Brain microvascular endothelial cell (primary cell): ENCODE data around the gene MED28.

Source experiments
- DNase-seq: peaks from one replicate; pipeline ENCODE4 v3.0.0-alpha.2; 2020
- H3K27ac ChIP-seq: fragments of 250-450 bp; sonication (Bioruptor Pico); 2 replicates; pipeline ENCODE4 v1.5.1; 2020; ENCODE audit warnings: mild to moderate bottlenecking, moderate library complexity
- H3K27me3 ChIP-seq: fragments of 250-450 bp; sonication (Bioruptor Pico); replicated peaks from 2 replicates; pipeline ENCODE4 v1.5.1; 2020; ENCODE audit warnings: mild to moderate bottlenecking
- H3K36me3 ChIP-seq: fragments of 250-450 bp; sonication (Bioruptor Pico); replicated peaks from 2 replicates; pipeline ENCODE4 v1.5.1; 2020; ENCODE audit warnings: mild to moderate bottlenecking
- H3K4me3 ChIP-seq: 2 replicates; pipeline ENCODE4 v1.5.1; 2011; ENCODE audit warnings: low read depth, mild to moderate bottlenecking, control low read depth, low read length, moderate library complexity
- in situ Hi-C: cut with HindIII; loops from 2 replicates; pipeline ENCODE4 v1.10.0; 2017; ENCODE audit warnings: low sequenced_read_pairs, low pct_ligation_motif_present
- TF ChIP-seq, protein P1 (sequence below): IDR thresholded peaks from 2 replicates; pipeline ENCODE4 v1.5.1; 2011; ENCODE audit warnings: low read depth, mild to moderate bottlenecking, moderate library complexity, low read length, control low read depth, inconsistent platforms; ENCODE audit errors: missing control alignments

MED28 gene

DNA sequence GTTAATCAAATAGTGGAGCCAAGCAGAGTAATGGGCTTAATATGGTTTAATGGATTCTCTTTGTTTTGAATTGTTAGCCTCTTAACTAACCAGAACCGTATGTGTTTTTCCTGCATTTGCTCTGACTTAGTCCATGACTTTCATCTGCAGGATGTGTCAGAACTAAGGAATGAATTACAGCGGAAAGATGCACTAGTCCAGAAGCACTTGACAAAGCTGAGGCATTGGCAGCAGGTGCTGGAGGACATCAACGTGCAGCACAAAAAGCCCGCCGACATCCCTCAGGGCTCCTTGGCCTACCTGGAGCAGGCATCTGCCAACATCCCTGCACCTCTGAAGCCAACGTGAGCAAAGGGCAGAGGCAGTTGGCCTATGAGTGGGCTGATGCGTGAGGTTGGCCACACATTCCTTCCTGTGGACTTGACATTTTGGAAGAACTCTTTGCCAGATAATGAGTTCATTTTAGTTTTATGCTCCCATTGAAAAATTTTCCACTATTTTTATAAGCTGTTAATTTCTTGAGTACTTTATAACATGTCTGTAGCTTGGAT, 9.1 kb downstream of the MED28 start:
- DNase-seq, result no peak
- TF ChIP-seq, protein P1, sequence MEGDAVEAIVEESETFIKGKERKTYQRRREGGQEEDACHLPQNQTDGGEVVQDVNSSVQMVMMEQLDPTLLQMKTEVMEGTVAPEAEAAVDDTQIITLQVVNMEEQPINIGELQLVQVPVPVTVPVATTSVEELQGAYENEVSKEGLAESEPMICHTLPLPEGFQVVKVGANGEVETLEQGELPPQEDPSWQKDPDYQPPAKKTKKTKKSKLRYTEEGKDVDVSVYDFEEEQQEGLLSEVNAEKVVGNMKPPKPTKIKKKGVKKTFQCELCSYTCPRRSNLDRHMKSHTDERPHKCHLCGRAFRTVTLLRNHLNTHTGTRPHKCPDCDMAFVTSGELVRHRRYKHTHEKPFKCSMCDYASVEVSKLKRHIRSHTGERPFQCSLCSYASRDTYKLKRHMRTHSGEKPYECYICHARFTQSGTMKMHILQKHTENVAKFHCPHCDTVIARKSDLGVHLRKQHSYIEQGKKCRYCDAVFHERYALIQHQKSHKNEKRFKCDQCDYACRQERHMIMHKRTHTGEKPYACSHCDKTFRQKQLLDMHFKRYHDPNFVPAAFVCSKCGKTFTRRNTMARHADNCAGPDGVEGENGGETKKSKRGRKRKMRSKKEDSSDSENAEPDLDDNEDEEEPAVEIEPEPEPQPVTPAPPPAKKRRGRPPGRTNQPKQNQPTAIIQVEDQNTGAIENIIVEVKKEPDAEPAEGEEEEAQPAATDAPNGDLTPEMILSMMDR, result no peak
- in situ Hi-C loops, result no loop called here
- H3K4me3 ChIP-seq, result no peak overlapping the region
- no peaks in the 10 kb centered on the region for H3K27me3 ChIP-seq
- no peak overlapping the region for H3K27ac ChIP-seq
- peaks cover 83% of the 10 kb centered on the region for H3K36me3 ChIP-seq

DNA sequence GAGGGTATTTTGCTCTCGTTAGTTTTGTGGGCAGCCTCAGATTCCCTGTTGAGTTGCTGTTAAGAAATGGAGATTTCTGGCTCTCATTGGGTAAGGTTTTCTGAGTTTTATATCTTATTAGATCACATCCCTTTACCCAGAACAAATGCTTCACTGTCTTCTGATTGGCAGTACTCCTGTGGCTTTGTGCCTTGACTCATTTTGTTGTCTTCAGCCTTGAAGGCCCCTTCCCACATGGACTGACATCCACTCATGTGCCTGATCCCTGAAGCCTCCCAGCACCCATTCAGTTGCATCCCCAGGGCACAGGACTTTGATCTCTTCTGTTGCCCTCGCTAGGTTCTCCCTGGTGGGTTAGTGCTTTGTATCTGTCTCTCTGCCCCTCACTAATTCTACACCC, 10.4 kb downstream of the MED28 start:
- in situ Hi-C loops, result no loop called here
- TF ChIP-seq, protein P1, result no peak
- no peak for DNase-seq
- H3K27me3 ChIP-seq, result no peaks in the 10 kb centered on the region
- no peak overlapping the region for H3K4me3 ChIP-seq
- peaks cover 91% of the 10 kb centered on the region for H3K36me3 ChIP-seq
- H3K27ac ChIP-seq, result no peak overlapping the region

DNA sequence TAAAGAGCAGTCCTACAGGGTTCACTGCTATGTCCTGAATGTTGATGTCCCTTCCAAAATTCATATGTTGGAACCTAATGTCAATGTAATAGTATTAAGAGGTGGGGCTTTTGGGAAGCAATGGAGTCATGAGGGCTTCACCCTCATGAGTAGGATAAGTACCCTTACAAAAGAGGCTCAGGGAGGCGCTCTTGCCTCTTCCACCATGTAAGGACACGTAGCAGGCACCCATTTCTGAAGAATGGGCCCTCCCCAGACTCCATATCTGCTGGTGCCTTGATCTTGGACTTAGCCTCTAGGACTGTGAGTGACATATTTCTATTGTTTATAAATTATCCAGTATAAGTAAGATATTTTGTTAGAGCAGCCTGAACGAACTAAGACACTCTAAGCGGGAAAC, 15.8 kb downstream of the MED28 start:
- no peak overlapping the region for H3K4me3 ChIP-seq
- no peaks in the 10 kb centered on the region for H3K27me3 ChIP-seq
- peaks cover 69% of the 10 kb centered on the region for H3K36me3 ChIP-seq
- TF ChIP-seq, protein P1, result no peak
- DNase-seq, result no peak
- in situ Hi-C loops, result no loop called here
- no peak overlapping the region for H3K27ac ChIP-seq

DNA sequence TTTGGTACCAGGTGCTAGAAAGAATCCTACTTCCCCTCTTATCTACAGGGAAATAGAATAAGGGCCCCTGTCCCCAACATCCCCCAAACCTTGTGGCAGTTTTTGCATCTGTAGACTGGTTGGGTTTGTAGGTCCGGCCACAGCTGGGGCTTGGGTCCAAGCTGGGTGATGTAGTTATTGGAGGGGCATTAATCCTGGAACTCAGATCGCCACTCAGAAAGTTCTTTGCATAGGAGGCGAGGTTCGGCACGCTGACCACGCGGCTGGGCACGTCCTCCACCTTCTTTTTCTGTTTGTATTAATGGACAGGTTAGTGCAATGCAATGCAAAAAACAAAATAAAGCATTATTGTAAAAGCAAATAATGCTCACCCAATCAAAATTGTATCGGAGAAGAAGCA, 19.2 kb downstream of the MED28 start:
- H3K27ac ChIP-seq, result no peak overlapping the region
- H3K4me3 ChIP-seq, result no peak overlapping the region
- DNase-seq, result no peak
- in situ Hi-C loops, result no loop called here
- TF ChIP-seq, protein P1, result no peak
- H3K36me3 ChIP-seq, result peaks cover 37% of the 10 kb centered on the region
- no peaks in the 10 kb centered on the region for H3K27me3 ChIP-seq

DNA sequence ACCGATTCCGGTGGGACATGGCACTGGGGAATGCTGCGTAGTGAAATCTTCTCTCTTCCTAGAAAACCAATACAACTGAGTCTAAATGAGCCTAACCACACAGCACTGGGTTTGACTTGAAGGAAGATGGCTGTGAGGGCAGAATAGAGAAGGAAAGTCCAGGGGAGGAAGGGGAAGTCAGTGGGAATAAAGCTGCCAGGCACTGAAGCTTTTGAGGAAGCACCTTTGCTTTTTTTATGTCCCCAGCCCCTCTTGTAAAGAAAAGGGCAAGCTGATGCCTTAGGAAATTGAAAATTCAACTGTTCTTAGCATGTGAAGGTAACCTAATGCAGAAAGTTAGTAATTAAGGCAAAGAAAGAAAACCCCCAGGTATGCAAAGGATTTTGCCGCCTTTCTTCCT, 20.6 kb downstream of the MED28 start:
- Histone ChIP-seq H3K27me3 (no peaks in the 10 kb centered on the region), H3K36me3 (peaks cover 30% of the 10 kb centered on the region), H3K4me3 (no peak overlapping the region), H3K27ac (no peak overlapping the region)
- in situ Hi-C loops, result no loop called here
- TF ChIP-seq, protein P1, result no peak
- no peak for DNase-seq

DNA sequence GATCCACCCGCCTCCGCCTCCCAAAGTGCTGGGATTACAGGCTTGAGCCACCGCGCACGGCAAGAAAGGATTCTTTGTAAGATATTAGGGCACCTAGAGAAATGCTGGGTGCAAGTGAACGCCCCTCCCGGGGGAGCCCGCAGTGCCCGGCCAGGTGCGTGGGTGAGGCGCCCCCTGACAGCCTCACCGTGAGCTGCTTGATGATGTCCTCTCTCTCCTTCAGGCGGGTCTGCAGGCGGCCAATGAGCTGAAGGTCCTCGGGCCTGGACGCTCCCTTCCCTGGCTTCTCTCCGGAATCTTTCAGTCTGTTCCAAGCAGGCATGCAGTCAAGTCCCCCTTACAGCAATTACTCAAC, 21.9 kb downstream of the MED28 start:
- no peak for DNase-seq
- TF ChIP-seq, protein P1, result no peak
- Histone ChIP-seq H3K4me3 (no peak overlapping the region), H3K36me3 (peaks cover 27% of the 10 kb centered on the region), H3K27me3 (no peaks in the 10 kb centered on the region), H3K27ac (no peak overlapping the region)
- in situ Hi-C loops, result no loop called here
